GM18526 (cell line): ENCODE results near the gene SCUBE1.

ENCODE experiments used
- POLR2A ChIP-seq: IDR thresholded peaks from 3 replicates; pipeline ENCODE4 v1.6.1; 2011; ENCODE audit not compliant: insufficient read length; ENCODE audit errors: extremely low read depth

The SCUBE1 gene

DNA sequence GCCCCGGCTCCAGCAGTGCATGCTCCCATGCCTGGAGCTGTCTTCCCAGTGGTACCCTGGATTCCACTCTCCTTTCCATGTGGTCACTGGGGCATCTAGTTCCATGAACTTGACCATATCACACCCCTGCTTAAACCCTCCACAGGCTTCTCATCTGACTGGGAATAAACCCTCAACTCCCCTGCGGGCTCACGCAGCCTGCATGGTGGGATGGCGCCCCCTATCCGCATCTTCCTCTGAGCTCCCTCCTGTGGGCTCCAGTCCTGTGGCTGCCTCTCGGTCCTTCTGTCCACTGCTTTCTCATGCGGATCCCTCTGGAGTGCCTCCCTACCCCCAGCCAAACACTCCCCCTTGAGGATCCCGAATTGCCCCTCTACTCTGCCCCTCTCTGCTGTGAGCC lies 114.8 kb downstream of the SCUBE1 start:
- TF ChIP-seq POLR2A: no peak

DNA sequence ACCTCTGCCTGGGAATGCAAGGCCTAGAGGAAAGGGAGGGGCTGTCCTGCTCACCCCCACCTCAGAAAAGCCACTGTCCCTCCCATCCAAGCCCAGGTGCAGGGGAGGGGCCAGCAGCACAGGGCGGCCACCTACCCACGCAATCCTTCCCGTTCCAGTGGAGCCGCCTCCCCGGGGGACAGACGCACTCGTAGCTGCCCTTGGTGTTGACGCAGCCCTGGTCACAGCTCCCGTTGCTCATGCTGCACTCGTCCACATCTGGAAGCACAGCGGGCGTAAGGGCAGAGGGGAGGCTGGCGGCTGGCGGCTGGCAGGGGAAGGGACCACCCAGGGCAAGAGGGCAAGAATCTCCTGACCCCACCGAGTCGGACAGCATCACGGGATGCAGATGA lies 115.9 kb downstream of the SCUBE1 start:
- no peak for TF ChIP-seq POLR2A

DNA sequence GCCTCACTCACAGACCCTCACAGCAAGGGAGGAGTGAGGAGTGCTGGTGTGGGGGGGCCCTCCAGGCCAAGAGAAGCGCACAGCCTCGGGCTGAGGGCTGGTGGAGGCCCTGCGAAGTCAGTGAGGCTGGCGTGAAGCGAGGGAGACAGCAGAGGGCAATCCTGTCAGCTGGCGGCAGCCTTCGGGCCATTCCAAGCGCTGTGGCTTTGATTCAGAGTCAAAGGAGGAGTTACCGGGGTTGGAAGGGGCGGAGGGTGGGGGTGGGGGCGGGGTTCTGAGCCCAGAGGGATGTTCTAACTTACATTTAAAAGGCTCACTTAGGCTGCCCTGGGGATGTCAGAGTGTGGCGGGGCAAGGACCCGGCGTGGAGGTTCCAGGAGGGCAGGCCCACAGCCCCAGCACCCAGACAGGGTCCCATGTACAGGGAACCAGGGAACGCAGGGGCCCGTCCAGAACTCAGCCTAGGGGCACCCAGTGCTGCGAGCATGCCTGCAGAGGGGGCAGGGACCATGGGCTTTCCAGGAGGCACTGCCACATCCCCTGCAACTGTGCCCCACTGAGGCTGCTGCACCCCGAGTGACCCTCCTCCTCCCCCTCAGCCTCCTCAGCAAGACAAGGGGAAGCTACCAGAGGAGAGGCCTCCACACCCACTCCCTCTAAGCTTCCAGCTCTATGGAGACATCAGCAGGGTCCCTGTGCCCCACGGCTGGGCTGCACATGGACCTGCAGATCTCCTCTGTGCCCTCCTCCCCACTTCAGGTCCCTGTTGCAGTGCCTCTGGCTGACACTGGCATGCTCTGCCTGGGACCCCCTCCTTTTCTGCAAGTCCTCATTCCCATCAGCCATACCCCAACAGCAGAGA lies 116.6 kb downstream of the SCUBE1 start:
- no peak for TF ChIP-seq POLR2A

DNA sequence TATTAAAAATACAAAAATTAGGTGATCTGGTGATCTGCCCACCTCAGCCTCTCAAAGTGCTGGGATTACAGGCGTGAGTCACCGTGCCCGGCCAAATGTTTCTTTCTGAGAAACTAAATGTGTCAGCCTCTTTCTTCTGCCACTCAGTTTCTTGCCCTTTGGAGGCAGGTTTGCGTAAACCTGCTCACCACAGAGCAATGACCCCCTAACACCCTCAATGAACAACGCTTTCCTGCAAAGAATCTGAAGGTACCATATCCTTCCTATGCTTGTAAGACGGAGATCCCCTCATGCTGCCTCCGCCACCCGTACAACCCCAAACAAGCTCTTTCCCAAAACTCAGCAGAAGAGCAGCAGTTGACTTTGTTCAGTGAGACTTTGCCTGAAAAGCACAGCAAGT lies 117.6 kb downstream of the SCUBE1 start:
- TF ChIP-seq POLR2A: no peak

DNA sequence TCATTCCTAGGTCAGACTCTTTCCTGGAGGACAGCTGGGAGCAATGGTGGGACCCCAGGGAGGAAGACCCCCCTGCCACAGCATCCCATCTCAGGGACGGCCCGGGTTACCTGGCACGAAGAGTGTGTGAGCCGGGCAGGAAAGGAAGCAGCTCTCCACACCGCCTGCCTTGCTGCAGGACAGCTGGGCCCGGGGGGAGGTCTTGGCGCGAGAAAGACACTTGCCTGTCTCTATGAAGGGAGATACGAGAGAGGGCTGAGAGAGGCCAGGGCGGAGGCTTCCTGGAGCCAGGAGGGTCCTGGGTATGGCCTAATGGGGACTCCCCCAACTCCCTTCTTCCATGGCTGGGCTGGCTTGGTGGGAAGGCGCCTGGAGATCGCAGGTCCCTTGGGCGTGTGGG lies 120.2 kb downstream of the SCUBE1 start:
- TF ChIP-seq POLR2A: no peak

DNA sequence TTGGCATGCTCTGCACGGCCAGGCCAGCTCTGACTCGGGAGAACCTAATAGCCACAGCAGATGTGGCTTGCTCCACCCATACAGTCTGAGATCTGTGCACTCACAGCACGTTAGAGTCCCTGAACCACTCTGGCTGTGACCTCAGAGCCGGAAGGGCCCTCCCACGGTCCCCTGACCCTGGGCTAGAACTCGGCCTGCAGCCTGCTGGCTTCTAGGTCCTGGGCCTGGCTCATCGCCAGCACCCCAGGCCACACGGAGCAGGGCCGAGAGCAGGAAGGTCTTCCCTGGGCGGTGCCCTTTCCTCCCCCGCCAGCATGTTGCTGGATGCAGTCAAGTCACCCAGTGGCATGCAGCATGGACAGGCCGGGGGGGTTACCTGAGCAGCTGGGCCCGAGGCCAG lies 120.9 kb downstream of the SCUBE1 start:
- no peak for TF ChIP-seq POLR2A

DNA sequence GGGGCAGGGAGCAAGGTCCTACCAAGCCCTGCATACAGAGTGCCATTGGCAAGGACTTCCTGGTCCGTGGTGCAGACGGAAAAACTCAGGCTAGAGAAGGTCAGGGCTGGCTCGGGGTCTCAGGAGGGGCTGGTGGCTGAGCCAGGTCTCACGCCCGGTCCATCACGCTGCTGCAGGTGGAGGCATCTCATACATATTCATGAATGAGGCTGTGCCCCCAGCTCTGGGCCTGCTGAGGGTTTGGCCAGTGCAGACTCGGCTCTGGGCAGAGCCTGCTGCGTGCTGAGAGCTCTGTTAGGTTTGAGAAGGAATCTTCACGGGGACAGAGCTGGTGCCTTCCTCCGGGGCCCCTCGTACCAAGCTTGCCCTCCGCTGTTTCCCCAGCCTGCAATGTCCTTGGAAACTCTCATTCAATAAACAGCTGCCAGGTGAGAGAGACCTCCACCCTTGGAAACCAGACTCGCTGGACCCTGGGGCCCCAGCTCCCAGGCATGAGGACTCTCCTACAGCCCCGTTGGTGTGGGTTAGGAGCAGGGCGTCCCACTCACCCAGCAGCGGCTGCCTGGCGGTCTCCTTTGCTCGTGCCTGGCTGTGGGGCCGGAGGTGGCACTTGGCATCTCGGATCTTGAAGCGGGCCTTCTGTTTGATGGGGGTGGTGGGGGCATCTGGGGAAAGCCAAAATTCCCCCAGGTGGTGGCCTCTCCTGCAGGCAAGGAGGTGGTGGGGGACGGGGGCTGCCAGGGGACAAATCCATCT lies 122.4 kb downstream of the SCUBE1 start:
- no peak for TF ChIP-seq POLR2A

DNA sequence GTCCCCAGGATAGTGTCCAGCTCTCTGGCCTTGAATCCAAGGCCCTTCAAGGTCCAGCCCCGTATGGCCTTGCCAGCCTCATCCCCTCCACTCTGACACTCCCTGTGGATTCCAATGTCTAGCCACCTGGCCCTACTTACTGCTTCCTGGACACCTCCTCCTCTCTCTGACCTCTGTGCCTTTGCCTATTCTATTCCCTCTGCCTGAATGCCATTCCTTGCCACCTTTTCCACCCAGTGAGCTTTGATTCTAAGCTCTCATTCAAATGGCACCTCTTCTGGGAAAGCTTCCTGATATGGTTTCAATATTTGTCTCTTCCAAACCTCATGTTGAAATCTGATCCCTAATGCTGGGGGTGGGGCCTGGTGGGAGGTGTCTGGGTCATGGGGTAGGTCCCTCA lies 124.4 kb downstream of the SCUBE1 start:
- no peak for TF ChIP-seq POLR2A

DNA sequence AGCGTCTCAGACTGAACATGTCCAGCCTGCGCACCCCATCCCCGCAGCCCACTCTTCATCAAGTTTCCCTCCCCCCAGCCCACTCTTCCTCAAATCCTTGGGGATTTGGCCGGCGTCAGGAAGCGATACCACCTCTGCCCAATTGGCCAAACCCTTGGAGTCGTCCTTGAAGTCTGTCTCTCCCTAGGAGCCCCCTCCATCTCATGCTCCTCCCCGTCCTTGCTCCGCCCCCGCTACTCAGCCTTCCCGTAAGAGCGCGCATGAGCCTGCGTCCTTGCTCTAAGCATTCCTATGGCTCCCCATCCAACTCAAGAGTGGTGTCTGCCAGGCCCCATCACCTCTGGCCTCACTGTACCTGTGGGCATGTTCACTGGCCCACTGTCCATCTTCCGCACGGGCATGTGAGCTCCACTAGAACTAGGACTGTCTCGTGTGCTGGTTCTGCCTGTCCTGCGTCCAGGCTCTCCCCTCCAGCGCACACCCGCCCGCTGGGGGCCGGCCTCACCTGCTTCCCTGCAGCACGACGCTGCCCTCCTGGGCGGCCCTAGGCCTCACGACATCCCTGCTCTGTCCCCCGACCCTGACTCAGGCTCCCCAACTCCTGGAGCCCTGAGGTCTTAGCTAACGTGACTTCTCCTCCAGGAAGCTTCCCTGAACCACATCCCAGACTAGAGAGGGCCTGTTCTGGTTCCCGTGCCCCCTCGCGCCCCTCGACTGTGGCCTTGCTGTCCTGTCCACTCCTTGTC lies 125.7 kb downstream of the SCUBE1 start:
- TF ChIP-seq POLR2A: no peak

DNA sequence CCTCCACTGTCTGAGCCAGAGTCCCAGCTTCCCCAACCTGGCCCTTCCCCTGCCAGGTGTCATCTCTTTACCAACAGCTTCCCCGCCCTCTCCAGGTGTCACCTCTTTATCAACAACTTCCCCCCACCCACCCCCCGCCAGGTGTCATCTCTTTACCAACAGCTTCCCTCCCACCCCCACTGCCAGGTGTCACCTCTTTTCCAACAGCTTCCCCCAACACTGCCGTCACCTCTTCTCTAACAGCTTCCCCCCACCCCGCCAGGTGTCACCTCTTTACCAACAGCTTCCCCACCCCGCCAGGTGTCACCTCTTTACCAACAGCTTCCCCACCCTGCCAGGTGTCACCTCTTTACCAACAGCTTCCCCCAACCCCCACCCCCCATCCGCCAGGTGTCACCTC lies 126.4 kb downstream of the SCUBE1 start:
- no peak for TF ChIP-seq POLR2A

DNA sequence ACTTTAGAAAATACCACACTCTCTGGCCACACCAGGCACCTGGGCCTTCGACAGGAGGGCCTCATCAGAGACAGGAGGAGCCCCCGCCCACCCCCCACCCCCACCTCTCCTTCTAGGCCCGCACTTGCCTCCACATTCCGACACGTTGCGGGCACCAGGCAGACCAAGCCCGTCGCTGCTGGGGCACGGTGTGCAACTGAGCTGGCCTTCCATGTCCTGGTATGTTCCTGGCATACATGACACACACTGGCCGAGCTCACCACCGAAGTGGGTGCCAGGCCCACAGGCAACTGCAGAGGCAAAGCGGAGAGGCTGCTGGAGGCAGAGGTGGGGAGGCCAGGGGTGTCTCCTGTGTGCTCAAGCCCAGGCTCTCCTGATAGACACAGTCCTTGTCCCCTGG lies 129.2 kb downstream of the SCUBE1 start:
- no peak for TF ChIP-seq POLR2A

DNA sequence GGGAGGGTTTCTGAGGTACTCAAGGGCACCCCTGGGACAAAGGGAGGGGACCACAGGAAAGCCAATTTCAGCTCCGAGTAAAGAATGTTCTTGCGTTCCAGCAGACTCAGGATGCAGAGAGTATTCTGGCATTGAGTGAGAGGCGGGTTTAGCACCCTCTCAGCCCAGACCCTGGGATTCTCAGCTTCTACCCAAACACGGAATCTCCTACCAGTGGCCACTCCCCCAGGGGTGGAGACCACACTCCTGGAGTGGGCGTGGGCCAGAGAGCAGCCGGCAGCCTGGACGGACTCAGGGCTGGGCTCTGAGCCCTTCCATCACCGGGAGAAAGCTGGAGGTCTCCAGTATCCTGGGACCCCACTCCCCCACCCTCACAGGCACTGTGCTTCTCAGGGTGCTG lies 130.1 kb downstream of the SCUBE1 start:
- TF ChIP-seq POLR2A: no peak

DNA sequence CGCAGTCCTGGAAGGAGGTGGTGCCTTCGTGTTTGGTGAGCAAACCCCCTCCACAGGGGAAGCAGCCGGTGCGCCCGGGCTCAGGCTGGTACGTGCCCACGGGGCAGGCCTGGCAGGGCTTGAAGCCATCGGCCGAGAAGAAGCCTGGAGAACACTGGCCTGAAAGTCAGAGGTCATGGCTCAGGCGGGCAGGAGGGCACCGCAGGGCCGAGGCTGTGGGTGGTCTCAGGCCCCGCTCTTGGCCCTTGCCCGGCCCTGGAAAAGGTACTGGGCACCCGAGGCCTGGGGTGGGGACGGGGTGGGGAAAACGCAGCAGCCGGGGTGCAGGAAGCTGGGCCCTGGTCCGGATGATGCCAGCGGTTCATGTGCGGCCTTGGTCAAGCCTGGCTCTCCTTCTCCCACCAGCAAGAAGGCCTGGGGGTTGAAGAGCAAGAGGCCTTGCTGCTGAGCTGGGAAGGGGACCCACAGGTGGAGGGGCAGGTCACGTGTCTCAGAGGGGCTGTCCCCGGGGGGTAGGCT lies 130.7 kb downstream of the SCUBE1 start:
- TF ChIP-seq POLR2A: no peak

DNA sequence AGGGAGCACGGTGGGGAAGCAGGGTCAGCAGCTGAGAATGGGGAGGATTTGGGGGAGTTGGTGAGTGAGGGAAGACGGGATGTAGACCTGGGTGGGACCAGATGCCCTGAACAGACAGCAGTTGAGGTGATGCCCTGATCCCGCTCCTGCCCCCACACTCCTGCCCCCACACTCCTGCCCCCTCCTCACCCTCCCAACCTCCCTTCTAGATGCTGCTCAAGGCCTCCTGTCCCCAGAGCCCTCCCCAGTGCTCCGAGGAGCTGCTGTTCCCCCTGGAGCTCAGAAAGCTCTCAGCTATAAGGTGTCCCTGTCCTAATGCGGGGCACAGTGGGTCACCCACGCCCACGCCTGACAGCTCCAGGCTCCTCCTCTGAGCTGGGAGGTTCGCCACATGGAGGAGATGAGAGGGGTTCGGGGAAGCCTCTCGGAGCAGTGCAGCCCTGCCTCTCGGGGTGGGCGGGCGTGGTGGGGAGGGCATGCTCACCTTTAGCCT lies 131.2 kb downstream of the SCUBE1 start:
- no peak for TF ChIP-seq POLR2A
